Testis (tissue), 3 donors: Measurements from ENCODE around the gene RPL22L1. TPM values are rescaled to one million over a fixed set of nuclear protein-coding genes. Genes with fewer than 3 reads are reported as not detected.
"Not testable (repeated sequence)": the region's sequence is repeated elsewhere in the genome, so short reads cannot be mapped to it uniquely, and the experiment has no call there.

Source experiments
- DNase-seq: peaks from one replicate; pipeline ENCODE4 v3.0.0-alpha.2; 2019
- H3K27ac ChIP-seq, 2 donors: fragments of 200-600 bp; sonication (generic); one replicate each; pipeline ENCODE4 v1.5.1; 2019
- H3K27me3 ChIP-seq: fragments of 200-600 bp; sonication (generic); one replicate; pipeline ENCODE4 v1.5.1; 2019
- H3K36me3 ChIP-seq: fragments of 200-600 bp; sonication (generic); one replicate; pipeline ENCODE4 v1.5.1; 2017; ENCODE audit warnings: low read depth; ENCODE audit errors: missing control alignments
- H3K4me1 ChIP-seq: fragments of 200-600 bp; sonication (generic); one replicate; pipeline ENCODE4 v1.5.1; 2019
- H3K4me3 ChIP-seq, 2 donors: fragments of 200-600 bp; sonication (generic); one replicate each; pipeline ENCODE4 v1.5.1; 2017 to 2019
- H3K9me3 ChIP-seq: fragments of 200-600 bp; sonication (generic); one replicate; pipeline ENCODE4 v1.5.1; 2017
- CTCF ChIP-seq, 3 experiments: fragments of 450-650 bp in 2 of 3; fragments of 200-600 bp in 1 of 3; sonication (generic) in 1 of 3; IDR thresholded peaks; one replicate each; pipeline ENCODE4 v1.5.1; 2016 to 2019; ENCODE audit warnings: antibody characterized with exemption in 3 of 3, mild to moderate bottlenecking in 2 of 3, moderate library complexity in 1 of 3
- POLR2A ChIP-seq: fragments of 450-650 bp; IDR thresholded peaks from one replicate; pipeline ENCODE4 v1.6.1; 2017; ENCODE audit warnings: antibody characterized with exemption, mild to moderate bottlenecking, moderate library complexity
- WGBS, 2 donors: methylation state at CpG; one replicate each; pipeline ENCODE4 v1.1.5; 2018; 5-methylcytosine and 5-hydroxymethylcytosine counted together
- intact Hi-C: fragments of 100-400 bp; cut with DNase I; formaldehyde crosslinking; loops from one replicate; pipeline ENCODE4 v1.15.1; 2023; ENCODE audit warnings: low total_unique reads
- polyA plus RNA-seq: library from polyadenylated mRNA; stranded (reverse); fragments of 350-450 nt; fragmentation: Illumina TruSeq; extraction: RNeasy Lipid Tissue Mini Kit (QIAGEN cat#74804); gene quantifications from one replicate; pipeline ENCODE4 v1.2.3, GENCODE V29; 2014; ENCODE audit warnings: low read depth, low replicate concordance; ENCODE audit not compliant: insufficient read depth
- total RNA-seq, 2 donors: library from RNA; depleted of rRNA; stranded (reverse); fragments of >200 nt; gene quantifications; one replicate each; pipeline ENCODE4 v1.2.3, GENCODE V29; 2016

Gene RPL22L1
- total and polyA plus RNA-seq, 3 donors from 2014 or later: 27.2 to 40.6 (median 28.4) TPM

DNA sequence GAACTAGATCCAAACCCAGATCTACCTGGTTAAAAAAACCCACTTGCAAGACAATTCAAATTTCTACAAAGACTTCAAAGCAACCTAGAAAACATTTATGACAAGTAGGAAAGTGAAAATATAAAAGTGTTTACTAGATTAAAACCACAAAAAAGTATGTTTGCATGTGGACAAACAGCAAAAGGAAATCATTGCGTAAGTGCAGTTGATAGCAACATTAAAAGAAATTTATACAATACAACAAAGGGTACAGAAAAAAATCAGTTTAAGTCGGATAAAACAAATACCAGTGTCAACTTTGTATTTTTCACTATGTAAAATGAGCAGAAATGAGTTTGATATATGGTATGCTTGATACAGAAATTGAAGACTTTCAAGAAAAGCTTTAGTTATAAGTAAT, 35.9 kb upstream of the RPL22L1 start:
- H3K4me1 ChIP-seq: no peaks in the 10 kb centered on the region
- WGBS, 2 donors: 80 to 97% methylated on average over 2 of the region's 2 CpGs
- H3K27me3 ChIP-seq: no peaks in the 10 kb centered on the region
- intact Hi-C loops: no loop called here
- TF ChIP-seq POLR2A: no peak
- no peak for TF ChIP-seq CTCF (IDR thresholded peaks at IDR 0.05)
- no peaks in the 10 kb centered on the region for H3K9me3 ChIP-seq
- DNase-seq: no peak
- no peak overlapping the region for H3K27ac ChIP-seq
- H3K36me3 ChIP-seq: no peaks in the 10 kb centered on the region
- H3K4me3 ChIP-seq: no peak overlapping the region

- no peak overlapping the region for H3K27ac ChIP-seq
- intact Hi-C loops: no loop called here
- 90 to 95% methylated on average over 3 of the region's 3 CpGs for WGBS, 2 donors
- no peak overlapping the region for H3K4me3 ChIP-seq
- H3K4me1 ChIP-seq: no peaks in the 10 kb centered on the region
- H3K9me3 ChIP-seq: no peaks in the 10 kb centered on the region
- H3K36me3 ChIP-seq: no peaks in the 10 kb centered on the region
- TF ChIP-seq POLR2A (no peak), CTCF (IDR thresholded peaks at IDR 0.05) (no peak)
- H3K27me3 ChIP-seq: no peaks in the 10 kb centered on the region
- no peak for DNase-seq
Measured at GRCh38 chr3:170903123-170903522, 33.1 kb upstream of the RPL22L1 start.

DNA sequence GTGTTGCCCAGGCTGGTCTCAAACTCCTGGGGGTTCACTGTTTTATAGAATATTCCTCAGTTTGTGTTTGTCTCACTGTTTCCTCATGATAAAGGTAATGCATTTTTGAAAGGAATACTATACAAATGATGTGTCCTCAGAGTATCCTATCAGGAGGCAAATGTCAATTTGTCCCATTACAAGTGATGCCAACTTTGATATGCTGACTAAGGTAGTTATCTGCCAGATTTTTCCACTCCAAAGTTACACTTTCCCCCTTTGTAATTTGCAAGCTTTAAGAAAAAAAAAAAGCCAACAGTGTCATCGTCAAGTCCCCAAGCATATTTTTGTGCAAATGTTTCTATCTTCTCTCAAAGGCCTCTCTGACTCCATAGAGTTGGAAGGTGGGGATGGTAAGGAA, 29.5 kb upstream of the RPL22L1 start:
- H3K36me3 ChIP-seq: no peaks in the 10 kb centered on the region
- 92 to 97% methylated on average over 1 of the region's 1 CpG for WGBS, 2 donors
- no peak overlapping the region for H3K27ac ChIP-seq
- TF ChIP-seq POLR2A: no peak
- no peak for TF ChIP-seq CTCF (IDR thresholded peaks at IDR 0.05)
- no peak for DNase-seq
- no peaks in the 10 kb centered on the region for H3K27me3 ChIP-seq
- H3K4me1 ChIP-seq: no peaks in the 10 kb centered on the region
- H3K9me3 ChIP-seq: no peaks in the 10 kb centered on the region
- intact Hi-C loops: no loop called here
- no peak overlapping the region for H3K4me3 ChIP-seq

DNA sequence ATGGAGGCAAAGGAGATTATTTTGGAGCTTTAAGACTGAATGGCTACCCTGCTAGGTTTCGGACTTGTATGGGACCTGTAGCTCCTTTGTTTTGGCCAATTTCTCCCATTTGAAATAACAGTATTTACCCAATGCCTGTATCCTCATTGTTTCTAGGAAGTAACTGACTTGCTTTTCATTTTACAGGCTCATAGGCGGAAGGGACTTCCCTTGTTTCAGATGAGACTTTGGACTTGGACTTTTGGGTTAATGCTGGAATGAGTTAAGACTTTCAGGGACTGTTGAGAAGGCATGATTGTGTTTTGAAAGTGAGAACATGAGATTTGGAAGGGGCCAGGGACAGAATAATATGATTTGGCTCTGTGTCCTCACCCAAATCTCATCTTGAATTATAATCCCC, 28.0 kb upstream of the RPL22L1 start:
- TF ChIP-seq CTCF (IDR thresholded peaks at IDR 0.05) (no peak), POLR2A (no peak)
- WGBS, 2 donors: 99 to 100% methylated on average over 2 of the region's 2 CpGs
- Histone ChIP-seq H3K36me3 (no peaks in the 10 kb centered on the region), H3K4me1 (no peaks in the 10 kb centered on the region), H3K27ac (no peak overlapping the region), H3K9me3 (no peaks in the 10 kb centered on the region), H3K27me3 (no peaks in the 10 kb centered on the region), H3K4me3 (no peak overlapping the region)
- intact Hi-C loops: no loop called here
- no peak for DNase-seq

- H3K4me3 ChIP-seq, H3K27ac ChIP-seq, H3K36me3 ChIP-seq, H3K27me3 ChIP-seq, H3K4me1 ChIP-seq, H3K9me3 ChIP-seq, DNase-seq, intact Hi-C loops: not testable (repeated sequence)
- 86 to 95% methylated on average over 1 of the region's 1 CpG for WGBS, 2 donors
Measured at GRCh38 chr3:170897199-170897598, 27.2 kb upstream of the RPL22L1 start.
